ENCODE results near the gene ABCG4.
A peak's percentile ranks its signal among the peaks of the same experiment; 100 is the strongest.
"Not testable (repeated sequence)": the region's sequence is repeated elsewhere in the genome, so short reads cannot be mapped to it uniquely, and the experiment has no call there.

The ABCG4 gene

DNA sequence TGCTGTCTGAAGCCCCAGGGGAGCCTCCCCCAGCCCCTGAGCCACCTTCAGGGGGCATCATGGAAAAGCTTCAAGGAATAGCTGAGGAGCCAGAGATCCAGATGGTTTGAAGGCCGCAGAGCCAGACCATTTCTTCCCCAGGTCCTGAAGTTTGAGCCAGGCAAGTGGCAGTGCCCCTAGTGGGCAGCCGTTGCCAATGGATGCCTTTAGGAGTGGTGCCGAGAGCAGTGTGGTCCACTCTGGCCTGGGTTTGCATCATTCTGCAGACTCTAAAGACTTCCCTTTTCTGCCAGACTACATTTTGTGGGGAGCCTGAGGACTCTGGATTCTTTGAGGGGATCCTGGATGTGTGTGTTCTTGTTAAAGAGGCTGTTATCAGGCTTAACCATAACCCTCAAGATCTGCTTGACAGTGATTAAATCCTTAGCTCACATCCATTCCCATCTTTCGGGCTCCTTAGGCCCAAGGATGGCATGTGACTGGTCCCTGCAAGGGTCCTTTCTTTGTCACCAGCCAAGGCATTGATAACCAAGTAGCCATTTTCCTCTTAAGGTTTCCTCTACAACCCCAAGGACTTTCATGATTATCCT lies 14.4 kb upstream of the ABCG4 start:
- no peak overlapping the region for H3K27ac ChIP-seq (ENCODE audit: low read length)
- peaks cover 36 to 42% of the 10 kb centered on the region in 2 donors for H3K36me3 ChIP-seq (ENCODE audit: control insufficient read depth in 2 of 2, insufficient read depth in 2 of 2, low read length in 2 of 2)
- H3K4me1 ChIP-seq (ENCODE audit: control insufficient read depth, insufficient read depth, low read length): no peaks in the 10 kb centered on the region
- no peak overlapping the region for H3K4me3 ChIP-seq (ENCODE audit: low read length in 2 of 2)
- no peaks in the 10 kb centered on the region for H3K9me3 ChIP-seq (ENCODE audit: control insufficient read depth in 2 of 2, low read length in 2 of 2)
- H3K27me3 ChIP-seq (ENCODE audit: control insufficient read depth in 1 of 2, insufficient read depth in 2 of 2, low read length in 2 of 2): peaks cover 0 to 3% of the 10 kb centered on the region in 2 donors
- H3K9ac ChIP-seq (ENCODE audit: low read length in 2 of 2): no peak overlapping the region

DNA sequence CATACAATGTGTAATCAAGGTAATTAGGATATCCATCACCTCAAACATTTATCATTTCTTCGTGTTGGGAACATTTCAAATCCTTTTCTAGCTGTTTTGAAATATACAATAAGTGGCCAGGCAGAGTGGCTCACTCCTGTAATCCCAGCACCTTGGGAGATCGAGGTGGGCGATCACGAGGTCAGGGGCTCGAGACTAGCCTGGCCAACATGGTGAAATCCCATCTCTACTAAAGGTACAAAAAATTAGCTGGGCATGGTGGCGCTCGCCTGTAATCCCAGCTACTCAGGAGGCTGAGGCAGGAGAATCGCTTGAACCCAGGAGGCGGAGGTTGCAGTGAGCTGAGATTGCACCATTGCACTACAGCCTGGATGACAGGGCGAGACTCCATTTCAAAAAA lies 9.6 kb upstream of the ABCG4 start:
- H3K36me3 ChIP-seq (ENCODE audit: control insufficient read depth in 2 of 2, insufficient read depth in 2 of 2, low read length in 2 of 2); H3K4me3 ChIP-seq (ENCODE audit: low read length in 2 of 2); H3K4me1 ChIP-seq (ENCODE audit: control insufficient read depth, insufficient read depth, low read length); H3K9me3 ChIP-seq (ENCODE audit: control insufficient read depth in 2 of 2, low read length in 2 of 2); H3K27me3 ChIP-seq (ENCODE audit: control insufficient read depth in 1 of 2, insufficient read depth in 2 of 2, low read length in 2 of 2); H3K9ac ChIP-seq (ENCODE audit: low read length in 2 of 2); H3K27ac ChIP-seq (ENCODE audit: low read length): not testable (repeated sequence)

- Histone ChIP-seq H3K27ac (ENCODE audit: low read length) (no peak overlapping the region), H3K9ac (ENCODE audit: low read length in 2 of 2) (no peak overlapping the region), H3K9me3 (ENCODE audit: control insufficient read depth in 2 of 2, low read length in 2 of 2) (no peaks in the 10 kb centered on the region), H3K4me3 (ENCODE audit: low read length in 2 of 2) (no peak overlapping the region), H3K27me3 (ENCODE audit: control insufficient read depth in 1 of 2, insufficient read depth in 2 of 2, low read length in 2 of 2) (peaks cover 13 to 22% of the 10 kb centered on the region in 2 donors), H3K4me1 (ENCODE audit: control insufficient read depth, insufficient read depth, low read length) (peaks cover 14% of the 10 kb centered on the region), H3K36me3 (ENCODE audit: control insufficient read depth in 2 of 2, insufficient read depth in 2 of 2, low read length in 2 of 2) (no peaks in the 10 kb centered on the region)
Measured at GRCh38 chr11:119144825-119145486, 3.9 kb upstream of the ABCG4 start.

DNA sequence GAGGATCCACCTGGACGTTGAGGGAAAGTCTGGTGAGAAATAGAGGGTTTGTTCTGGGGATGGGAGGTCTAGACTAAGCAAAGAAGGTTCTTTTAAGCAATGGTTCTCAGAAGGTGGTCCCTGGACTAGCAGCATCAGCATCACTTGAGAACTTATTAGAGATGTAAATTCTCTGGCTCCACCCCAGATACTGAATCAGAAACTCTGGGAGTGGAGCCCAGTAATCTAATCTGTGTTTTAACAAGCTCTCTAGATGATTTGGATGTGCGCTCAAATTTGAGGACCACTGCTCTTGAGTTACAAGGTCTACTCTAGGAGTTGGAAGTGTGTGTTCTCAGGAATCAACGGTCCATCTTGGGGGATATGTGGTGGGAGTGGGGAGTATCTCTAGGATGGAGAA lies 3.3 kb upstream of the ABCG4 start:
- Histone ChIP-seq H3K4me1 (ENCODE audit: control insufficient read depth, insufficient read depth, low read length) (peaks cover 14% of the 10 kb centered on the region), H3K9ac (ENCODE audit: low read length in 2 of 2) (no peak overlapping the region), H3K36me3 (ENCODE audit: control insufficient read depth in 2 of 2, insufficient read depth in 2 of 2, low read length in 2 of 2) (no peaks in the 10 kb centered on the region), H3K9me3 (ENCODE audit: control insufficient read depth in 2 of 2, low read length in 2 of 2) (no peaks in the 10 kb centered on the region), H3K4me3 (ENCODE audit: low read length in 2 of 2) (no peak overlapping the region), H3K27ac (ENCODE audit: low read length) (no peak overlapping the region), H3K27me3 (ENCODE audit: control insufficient read depth in 1 of 2, insufficient read depth in 2 of 2, low read length in 2 of 2) (peaks cover 15 to 23% of the 10 kb centered on the region in 2 donors)

- Histone ChIP-seq H3K4me1 (ENCODE audit: control insufficient read depth, insufficient read depth, low read length) (peaks cover 14% of the 10 kb centered on the region), H3K27me3 (ENCODE audit: control insufficient read depth in 1 of 2, insufficient read depth in 2 of 2, low read length in 2 of 2) (peaks cover 16 to 23% of the 10 kb centered on the region in 2 donors), H3K9ac (ENCODE audit: low read length in 2 of 2) (no peak overlapping the region), H3K9me3 (ENCODE audit: control insufficient read depth in 2 of 2, low read length in 2 of 2) (no peaks in the 10 kb centered on the region), H3K27ac (ENCODE audit: low read length) (no peak overlapping the region), H3K36me3 (ENCODE audit: control insufficient read depth in 2 of 2, insufficient read depth in 2 of 2, low read length in 2 of 2) (no peaks in the 10 kb centered on the region), H3K4me3 (ENCODE audit: low read length in 2 of 2) (no peak overlapping the region)
Measured at GRCh38 chr11:119147604-119148333, 1.1 kb upstream of the ABCG4 start.

DNA sequence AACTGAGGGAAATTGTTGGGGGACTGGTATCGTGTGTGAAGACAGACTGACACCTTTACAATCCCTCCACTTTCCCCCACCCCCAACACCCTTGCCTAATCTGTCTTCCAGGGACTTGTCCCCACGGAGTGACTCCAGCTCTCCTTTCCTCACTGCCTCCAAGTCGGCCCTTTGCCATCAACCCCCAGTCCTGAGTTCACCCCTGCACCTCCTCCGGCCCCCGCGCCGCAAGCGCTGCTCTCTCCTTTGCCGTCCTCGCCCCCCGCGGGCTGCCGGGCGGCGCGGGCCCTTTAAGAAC lies 183 bp upstream of the ABCG4 start:
- peaks cover 16 to 23% of the 10 kb centered on the region in 2 donors for H3K27me3 ChIP-seq (ENCODE audit: control insufficient read depth in 1 of 2, insufficient read depth in 2 of 2, low read length in 2 of 2)
- H3K4me1 ChIP-seq (ENCODE audit: control insufficient read depth, insufficient read depth, low read length): peaks cover 14% of the 10 kb centered on the region
- no peaks in the 10 kb centered on the region for H3K36me3 ChIP-seq (ENCODE audit: control insufficient read depth in 2 of 2, insufficient read depth in 2 of 2, low read length in 2 of 2)
- H3K27ac ChIP-seq (ENCODE audit: low read length): no peak overlapping the region
- H3K9ac ChIP-seq (ENCODE audit: low read length in 2 of 2): peak overlapping the region in 1 of 2 donors; percentile 36
- peak overlapping the region; percentile 56 to 72 for H3K4me3 ChIP-seq (ENCODE audit: low read length in 2 of 2)
- no peaks in the 10 kb centered on the region for H3K9me3 ChIP-seq (ENCODE audit: control insufficient read depth in 2 of 2, low read length in 2 of 2)

GRCh38 chr11:119149786-119150275 lies 979 bp downstream of the ABCG4 start:
- H3K27ac ChIP-seq (ENCODE audit: low read length): no peak overlapping the region
- no peaks in the 10 kb centered on the region for H3K36me3 ChIP-seq (ENCODE audit: control insufficient read depth in 2 of 2, insufficient read depth in 2 of 2, low read length in 2 of 2)
- peak overlapping the region in 1 of 2 donors; percentile 72 for H3K4me3 ChIP-seq (ENCODE audit: low read length in 2 of 2)
- H3K9me3 ChIP-seq (ENCODE audit: control insufficient read depth in 2 of 2, low read length in 2 of 2): no peaks in the 10 kb centered on the region
- H3K27me3 ChIP-seq (ENCODE audit: control insufficient read depth in 1 of 2, insufficient read depth in 2 of 2, low read length in 2 of 2): peaks cover 16 to 23% of the 10 kb centered on the region in 2 donors
- no peak overlapping the region for H3K9ac ChIP-seq (ENCODE audit: low read length in 2 of 2)
- H3K4me1 ChIP-seq (ENCODE audit: control insufficient read depth, insufficient read depth, low read length): peaks cover 14% of the 10 kb centered on the region

DNA sequence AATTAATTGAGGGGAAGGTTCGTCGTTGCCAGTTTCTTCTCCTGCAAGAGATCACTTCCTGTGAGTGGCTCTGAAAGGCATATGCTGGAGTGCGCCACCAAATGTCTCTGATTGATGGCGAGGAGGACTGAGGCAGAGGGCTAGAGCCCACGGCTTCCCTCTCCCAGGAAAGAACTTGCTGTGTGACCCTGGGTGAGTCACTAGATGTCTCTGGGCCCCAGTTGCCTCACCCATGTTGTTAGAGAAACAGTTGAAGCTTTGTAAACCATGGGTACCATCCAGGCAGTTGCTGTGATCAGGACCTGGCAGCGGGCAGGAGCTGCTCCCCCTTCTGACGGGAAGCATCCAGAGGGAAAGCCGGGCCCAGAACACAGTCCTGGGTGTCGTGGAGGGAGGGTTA lies 3.2 kb downstream of the ABCG4 start:
- no peak overlapping the region for H3K4me3 ChIP-seq (ENCODE audit: low read length in 2 of 2)
- no peak overlapping the region for H3K27ac ChIP-seq (ENCODE audit: low read length)
- peaks cover 10 to 20% of the 10 kb centered on the region in 2 donors for H3K27me3 ChIP-seq (ENCODE audit: control insufficient read depth in 1 of 2, insufficient read depth in 2 of 2, low read length in 2 of 2)
- no peaks in the 10 kb centered on the region for H3K36me3 ChIP-seq (ENCODE audit: control insufficient read depth in 2 of 2, insufficient read depth in 2 of 2, low read length in 2 of 2)
- no peak overlapping the region for H3K9ac ChIP-seq (ENCODE audit: low read length in 2 of 2)
- no peaks in the 10 kb centered on the region for H3K9me3 ChIP-seq (ENCODE audit: control insufficient read depth in 2 of 2, low read length in 2 of 2)
- H3K4me1 ChIP-seq (ENCODE audit: control insufficient read depth, insufficient read depth, low read length): peaks cover 14% of the 10 kb centered on the region

DNA sequence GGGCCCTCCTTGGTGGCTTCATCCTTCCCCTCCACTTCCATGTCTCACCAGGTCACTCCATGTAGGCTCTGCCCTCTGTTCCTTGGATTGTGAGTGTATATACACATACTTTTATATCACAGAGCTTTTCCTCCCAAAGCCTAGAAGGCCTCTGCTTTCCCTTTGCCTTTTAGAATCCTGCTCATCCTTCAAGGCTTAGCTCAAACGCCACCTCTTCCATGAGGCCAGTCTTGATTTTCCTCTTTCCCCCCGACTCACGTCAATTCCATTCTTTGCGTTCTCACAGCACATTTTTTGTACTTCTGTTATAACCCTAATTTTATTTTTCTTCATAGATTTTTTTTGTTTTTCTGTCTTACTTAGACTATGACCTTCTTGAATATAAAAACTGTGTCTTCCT lies 3.8 kb downstream of the ABCG4 start:
- no peaks in the 10 kb centered on the region for H3K36me3 ChIP-seq (ENCODE audit: control insufficient read depth in 2 of 2, insufficient read depth in 2 of 2, low read length in 2 of 2)
- H3K4me3 ChIP-seq (ENCODE audit: low read length in 2 of 2): no peak overlapping the region
- no peak overlapping the region for H3K9ac ChIP-seq (ENCODE audit: low read length in 2 of 2)
- H3K27ac ChIP-seq (ENCODE audit: low read length): no peak overlapping the region
- H3K4me1 ChIP-seq (ENCODE audit: control insufficient read depth, insufficient read depth, low read length): peaks cover 14% of the 10 kb centered on the region
- H3K27me3 ChIP-seq (ENCODE audit: control insufficient read depth in 1 of 2, insufficient read depth in 2 of 2, low read length in 2 of 2): peaks cover 8 to 17% of the 10 kb centered on the region in 2 donors
- H3K9me3 ChIP-seq (ENCODE audit: control insufficient read depth in 2 of 2, low read length in 2 of 2): no peaks in the 10 kb centered on the region

GRCh38 chr11:119153049-119153818 lies 4.4 kb downstream of the ABCG4 start:
- Histone ChIP-seq H3K9ac (ENCODE audit: low read length in 2 of 2) (no peak overlapping the region), H3K27me3 (ENCODE audit: control insufficient read depth in 1 of 2, insufficient read depth in 2 of 2, low read length in 2 of 2) (peaks cover 6 to 10% of the 10 kb centered on the region in 2 donors), H3K27ac (ENCODE audit: low read length) (no peak overlapping the region), H3K36me3 (ENCODE audit: control insufficient read depth in 2 of 2, insufficient read depth in 2 of 2, low read length in 2 of 2) (no peaks in the 10 kb centered on the region), H3K4me3 (ENCODE audit: low read length in 2 of 2) (no peak overlapping the region), H3K9me3 (ENCODE audit: control insufficient read depth in 2 of 2, low read length in 2 of 2) (no peaks in the 10 kb centered on the region), H3K4me1 (ENCODE audit: control insufficient read depth, insufficient read depth, low read length) (peaks cover 14% of the 10 kb centered on the region)

All from stomach smooth muscle (tissue), 2 donors.